ENCODE measurements around the gene ZFYVE9. TPM values are rescaled to one million over a fixed set of nuclear protein-coding genes. Genes with fewer than 3 reads are reported as not detected.

The ZFYVE9 gene
- total and polyA plus RNA-seq, 2 experiments from 2014 or later: 7.1 to 30.3 TPM

DNA sequence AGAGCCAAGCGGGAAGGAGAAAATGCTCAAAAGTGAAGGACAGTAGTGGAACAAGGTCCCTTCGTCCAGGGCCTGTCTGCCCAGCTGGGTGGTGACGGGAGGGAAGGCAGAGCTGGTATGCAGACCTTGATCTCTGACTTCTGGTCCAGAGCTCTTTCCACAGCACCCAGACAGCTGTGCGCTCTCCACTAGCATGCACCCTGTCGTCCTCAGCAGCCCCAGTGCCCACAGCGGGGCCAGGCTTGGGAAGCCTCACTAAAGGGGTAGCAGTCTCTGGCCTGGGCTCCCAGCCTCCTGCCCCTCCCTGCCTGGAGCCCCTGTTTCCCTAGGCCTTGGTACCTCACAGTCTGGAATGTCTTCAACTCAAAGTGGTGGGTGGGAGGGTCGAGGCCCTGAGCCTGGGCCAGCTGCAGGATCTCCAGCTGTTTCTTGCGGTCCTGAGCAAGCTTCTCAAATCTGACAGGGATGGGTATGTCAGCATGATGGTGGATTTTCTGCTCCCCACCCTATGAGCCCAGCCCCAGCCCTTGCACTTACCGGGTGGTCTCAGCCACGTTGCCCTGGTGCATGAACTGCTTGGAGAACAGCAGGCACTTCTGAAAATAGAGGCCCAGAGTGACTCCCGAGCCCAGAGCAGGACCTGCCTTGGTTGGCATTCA is 214.1 kb downstream of the ZFYVE9 start:
- no peak overlapping the region for H3K27ac ChIP-seq
- TF ChIP-seq, protein P1, sequence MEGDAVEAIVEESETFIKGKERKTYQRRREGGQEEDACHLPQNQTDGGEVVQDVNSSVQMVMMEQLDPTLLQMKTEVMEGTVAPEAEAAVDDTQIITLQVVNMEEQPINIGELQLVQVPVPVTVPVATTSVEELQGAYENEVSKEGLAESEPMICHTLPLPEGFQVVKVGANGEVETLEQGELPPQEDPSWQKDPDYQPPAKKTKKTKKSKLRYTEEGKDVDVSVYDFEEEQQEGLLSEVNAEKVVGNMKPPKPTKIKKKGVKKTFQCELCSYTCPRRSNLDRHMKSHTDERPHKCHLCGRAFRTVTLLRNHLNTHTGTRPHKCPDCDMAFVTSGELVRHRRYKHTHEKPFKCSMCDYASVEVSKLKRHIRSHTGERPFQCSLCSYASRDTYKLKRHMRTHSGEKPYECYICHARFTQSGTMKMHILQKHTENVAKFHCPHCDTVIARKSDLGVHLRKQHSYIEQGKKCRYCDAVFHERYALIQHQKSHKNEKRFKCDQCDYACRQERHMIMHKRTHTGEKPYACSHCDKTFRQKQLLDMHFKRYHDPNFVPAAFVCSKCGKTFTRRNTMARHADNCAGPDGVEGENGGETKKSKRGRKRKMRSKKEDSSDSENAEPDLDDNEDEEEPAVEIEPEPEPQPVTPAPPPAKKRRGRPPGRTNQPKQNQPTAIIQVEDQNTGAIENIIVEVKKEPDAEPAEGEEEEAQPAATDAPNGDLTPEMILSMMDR (IDR thresholded peaks at IDR 0.05; ENCODE audit: low read depth, low read length): no peak
- peaks cover 57% of the 10 kb centered on the region for H3K36me3 ChIP-seq
- no peaks in the 10 kb centered on the region for H3K27me3 ChIP-seq
- H3K4me1 ChIP-seq (ENCODE audit: low read depth): no peaks in the 10 kb centered on the region
- no peaks in the 10 kb centered on the region for H3K9me3 ChIP-seq (ENCODE audit: low read depth)
- H3K4me3 ChIP-seq: no peak overlapping the region
- no peak for DNase-seq (ENCODE audit: low read depth in 1 of 2, low spot score in 1 of 2)

DNA sequence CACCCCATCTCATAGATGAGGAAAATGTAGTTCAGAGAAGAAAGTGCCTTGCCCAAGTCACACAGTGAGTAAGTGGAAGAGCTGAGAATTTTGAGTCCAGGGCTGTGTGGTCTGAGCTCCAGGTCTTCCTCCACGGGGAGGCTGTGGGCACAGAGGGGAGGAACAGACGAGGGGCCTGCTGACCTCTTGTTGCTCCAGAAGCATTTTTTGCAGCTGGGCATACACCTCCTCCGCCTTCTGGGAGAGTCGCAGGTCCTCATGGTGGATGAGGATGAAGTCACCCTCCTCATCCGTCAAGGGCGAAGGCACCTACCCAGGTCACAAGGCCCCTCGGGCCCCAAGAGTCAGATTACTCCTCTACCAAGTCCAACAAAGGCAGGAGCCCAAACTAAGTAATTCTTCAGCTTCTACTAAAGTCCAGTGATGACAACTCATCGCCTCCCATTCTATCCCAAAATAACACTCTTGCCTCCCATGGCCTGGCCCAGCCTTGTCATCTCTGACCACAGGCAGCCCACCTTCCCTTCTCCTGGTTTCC is 215.0 kb downstream of the ZFYVE9 start:
- no peak for DNase-seq (ENCODE audit: low read depth in 1 of 2, low spot score in 1 of 2)
- Histone ChIP-seq H3K36me3 (peaks cover 65% of the 10 kb centered on the region), H3K27me3 (no peaks in the 10 kb centered on the region), H3K27ac (no peak overlapping the region), H3K4me3 (no peak overlapping the region), H3K9me3 (ENCODE audit: low read depth) (no peaks in the 10 kb centered on the region), H3K4me1 (ENCODE audit: low read depth) (no peaks in the 10 kb centered on the region)
- TF ChIP-seq, protein P1 (IDR thresholded peaks at IDR 0.05; ENCODE audit: low read depth, low read length): no peak

DNA sequence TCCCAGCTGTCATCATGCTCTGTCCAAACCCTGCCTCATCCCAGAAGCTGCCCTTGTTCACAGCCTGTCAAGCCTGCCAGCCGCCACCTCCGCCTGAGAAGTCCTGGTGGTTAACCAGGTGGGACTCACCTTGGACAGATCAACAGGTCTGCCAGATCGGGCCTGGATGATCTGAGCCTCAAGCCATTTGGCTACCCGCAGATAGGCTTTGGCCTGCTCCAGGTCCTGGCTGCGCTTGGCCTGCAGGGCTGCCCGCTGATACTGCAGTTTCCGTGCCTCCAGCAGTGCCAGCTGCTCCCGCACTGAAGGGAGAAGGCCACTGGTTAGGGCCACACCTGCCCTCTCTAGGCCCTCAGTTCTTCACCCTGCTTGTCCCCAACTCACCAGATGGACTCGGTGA is 215.5 kb downstream of the ZFYVE9 start:
- DNase-seq (ENCODE audit: low read depth in 1 of 2, low spot score in 1 of 2): no peak
- Histone ChIP-seq H3K4me1 (ENCODE audit: low read depth) (no peaks in the 10 kb centered on the region), H3K9me3 (ENCODE audit: low read depth) (no peaks in the 10 kb centered on the region), H3K27ac (no peak overlapping the region), H3K36me3 (peaks cover 68% of the 10 kb centered on the region), H3K4me3 (no peak overlapping the region), H3K27me3 (no peaks in the 10 kb centered on the region)
- TF ChIP-seq, protein P1 (IDR thresholded peaks at IDR 0.05; ENCODE audit: low read depth, low read length): no peak

DNA sequence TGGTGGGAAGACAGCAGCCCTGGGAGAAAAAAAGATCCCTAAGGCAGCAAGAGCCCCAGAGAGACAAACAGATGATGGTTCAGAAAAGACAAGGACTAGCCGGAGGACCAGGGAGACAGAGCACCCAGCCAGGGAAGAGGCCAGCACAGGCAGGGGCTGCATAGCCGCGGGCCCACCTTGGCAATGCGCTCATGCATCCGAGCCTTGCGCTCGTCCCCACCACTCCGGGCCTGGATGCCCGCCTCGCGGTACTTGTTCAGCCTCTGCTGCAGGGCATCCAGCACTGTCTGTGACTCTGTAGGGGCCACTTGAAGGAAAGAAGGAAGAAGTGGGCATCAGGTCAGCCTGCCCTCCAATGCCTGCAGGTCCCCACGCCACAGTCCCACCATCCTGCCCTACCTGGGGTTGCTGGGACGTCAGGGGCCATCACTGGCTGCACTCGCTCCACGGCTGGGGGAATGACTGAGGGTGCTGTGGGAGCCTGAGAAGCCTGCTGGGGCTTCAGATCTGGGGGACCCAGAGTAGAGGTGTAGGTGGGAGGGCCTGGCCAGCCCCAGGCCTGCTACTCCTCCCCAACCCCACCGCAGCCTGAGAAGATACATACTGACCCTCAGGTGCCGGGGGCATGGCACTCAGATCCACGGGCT is 217.1 kb downstream of the ZFYVE9 start:
- no peaks in the 10 kb centered on the region for H3K9me3 ChIP-seq (ENCODE audit: low read depth)
- no peak overlapping the region for H3K27ac ChIP-seq
- TF ChIP-seq, protein P1 (IDR thresholded peaks at IDR 0.05; ENCODE audit: low read depth, low read length): no peak
- no peaks in the 10 kb centered on the region for H3K27me3 ChIP-seq
- no peaks in the 10 kb centered on the region for H3K4me1 ChIP-seq (ENCODE audit: low read depth)
- no peak for DNase-seq (ENCODE audit: low read depth in 1 of 2, low spot score in 1 of 2)
- H3K4me3 ChIP-seq: no peak overlapping the region
- H3K36me3 ChIP-seq: peaks cover 64% of the 10 kb centered on the region

DNA sequence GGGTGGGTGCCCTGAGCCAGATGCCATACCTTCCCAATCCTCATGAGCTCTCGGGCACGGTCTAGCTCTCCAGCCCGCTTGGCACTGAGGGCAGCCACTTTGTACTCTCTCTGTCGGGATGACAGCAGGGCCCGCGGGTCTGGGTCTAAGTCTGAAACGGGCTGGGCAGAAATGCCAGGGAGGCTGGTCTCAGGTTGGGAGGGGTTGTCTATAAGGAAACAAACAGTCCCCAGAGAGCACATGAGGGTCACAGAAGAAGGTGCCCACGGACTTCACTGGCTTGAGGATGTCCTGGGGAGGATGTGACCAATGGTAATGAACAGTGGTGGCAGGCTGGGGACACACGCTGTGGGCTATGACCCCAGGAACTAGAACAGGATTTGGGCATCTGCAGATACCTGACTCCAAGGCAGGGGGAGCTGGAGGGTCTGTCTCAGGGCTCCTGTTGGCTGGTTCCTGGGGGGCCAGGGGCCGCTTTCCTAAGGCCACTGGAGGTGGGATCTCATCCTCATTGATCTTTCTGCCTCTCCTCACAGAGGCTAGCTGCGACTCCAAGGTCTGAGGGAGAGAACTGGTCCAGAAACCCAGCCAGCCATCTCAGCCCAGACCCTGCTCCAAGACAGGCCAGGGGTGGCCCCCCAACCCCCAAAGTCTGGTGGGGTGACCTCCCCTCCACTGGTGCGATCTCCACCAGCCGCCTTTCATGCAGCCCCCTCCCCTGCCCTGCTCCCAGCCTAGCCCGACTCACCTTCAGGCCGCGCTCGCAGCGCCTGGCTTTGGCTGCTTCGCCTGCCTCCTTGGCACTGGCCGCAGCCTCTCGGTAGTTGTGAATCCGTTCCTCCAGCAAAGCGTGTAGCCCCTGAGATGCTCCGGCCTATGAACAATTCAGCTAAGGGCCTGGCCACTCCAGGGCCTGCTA is 218.0 kb downstream of the ZFYVE9 start:
- Histone ChIP-seq H3K4me3 (no peak overlapping the region), H3K4me1 (ENCODE audit: low read depth) (peaks cover 2% of the 10 kb centered on the region), H3K36me3 (peaks cover 57% of the 10 kb centered on the region), H3K9me3 (ENCODE audit: low read depth) (no peaks in the 10 kb centered on the region), H3K27ac (no peak overlapping the region), H3K27me3 (no peaks in the 10 kb centered on the region)
- TF ChIP-seq, protein P1 (IDR thresholded peaks at IDR 0.05; ENCODE audit: low read depth, low read length): no peak
- no peak for DNase-seq (ENCODE audit: low read depth in 1 of 2, low spot score in 1 of 2)

All from cardiac muscle cell (in vitro differentiated cells and primary cell).